HG02885 (cell line): ENCODE data around the gene KCNH2.

Source experiments
- ATAC-seq: cut with Tn5 transposase; IDR thresholded peaks from one replicate; pipeline ENCODE4 v1.9.1; 2021; ENCODE audit warnings: mild to moderate bottlenecking; ENCODE audit not compliant: unreplicated experiment, poor library complexity

The KCNH2 gene

DNA sequence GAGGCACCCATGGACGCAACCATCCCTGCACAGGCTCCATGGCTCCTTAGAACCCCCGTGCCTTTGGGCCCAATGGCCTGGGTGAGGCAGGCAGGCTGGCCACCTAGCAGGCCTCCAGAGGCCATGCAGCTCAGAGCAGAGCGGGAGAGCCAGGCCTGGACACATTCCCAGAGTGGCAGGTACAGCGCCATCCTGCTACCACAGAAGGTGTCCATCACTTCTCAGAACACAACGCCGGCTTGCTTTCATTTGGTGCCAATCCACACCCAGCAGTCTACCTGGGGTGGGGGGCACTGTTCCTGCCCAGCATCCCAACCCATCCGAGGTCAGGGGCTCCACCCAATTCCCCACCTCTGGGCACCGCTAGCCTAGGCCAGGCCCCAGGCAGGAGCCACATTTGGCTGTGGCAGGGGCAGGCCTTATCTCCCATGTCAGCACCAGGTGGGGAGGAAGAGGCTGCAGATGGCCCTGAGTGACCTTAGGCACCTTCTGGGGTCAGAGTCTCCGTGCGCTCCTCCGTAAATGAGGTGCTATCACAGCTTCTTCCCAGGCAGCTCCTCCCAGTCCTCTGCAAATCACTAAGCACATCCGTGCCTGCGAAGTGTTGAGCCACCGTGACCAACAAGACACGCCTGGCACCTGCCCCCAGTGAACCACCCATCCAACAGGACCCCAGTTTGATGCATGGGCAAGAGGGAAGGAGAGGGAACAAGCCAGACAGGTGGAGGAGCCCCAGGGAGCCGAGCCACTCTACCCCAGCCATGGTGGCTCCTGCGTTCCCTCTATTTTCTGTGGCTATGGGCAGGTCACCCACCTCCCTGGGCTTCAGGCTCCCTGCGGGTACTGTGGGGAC, 14.2 kb downstream of the KCNH2 start:
- ATAC-seq, result no peak

DNA sequence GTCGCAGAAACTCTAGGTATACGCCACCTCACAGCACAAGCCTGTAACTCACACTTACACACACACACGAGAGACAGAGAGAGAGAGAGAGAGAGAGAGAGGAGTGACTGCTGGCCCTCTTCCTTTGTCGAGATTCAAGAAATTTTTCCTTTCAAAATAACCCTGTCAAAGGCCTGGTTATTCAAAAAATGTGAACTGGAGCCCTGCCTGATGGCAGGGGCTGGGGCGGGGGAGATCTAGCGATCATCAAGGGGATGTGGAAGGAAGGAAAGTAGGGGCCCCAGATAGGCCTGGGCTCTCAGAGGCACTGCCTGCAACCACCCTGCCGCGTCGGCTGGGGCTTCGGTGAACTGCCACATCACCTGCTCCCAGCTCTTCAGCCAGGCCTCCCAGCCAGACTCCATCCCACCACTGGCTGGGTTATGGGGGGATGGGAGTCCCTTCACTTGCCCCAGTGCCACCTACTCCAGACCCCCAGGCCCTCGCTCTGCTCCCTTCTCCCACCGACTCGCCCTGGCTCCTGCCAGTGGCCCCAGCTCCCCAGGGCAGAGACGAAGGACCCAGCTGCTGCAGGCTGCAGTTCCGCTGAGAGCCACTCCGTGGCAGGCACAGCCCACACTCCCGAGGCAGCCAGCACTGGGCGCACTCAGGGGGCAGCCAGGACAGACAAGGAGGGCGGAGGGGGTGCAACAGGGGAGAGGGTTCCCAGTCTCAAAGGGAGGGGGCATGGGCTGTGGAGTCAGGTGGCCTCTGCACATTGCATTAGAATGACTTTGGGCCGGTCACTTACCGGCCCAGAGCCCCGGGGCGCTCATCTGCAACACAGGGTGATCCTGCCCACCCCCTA, 15.3 kb downstream of the KCNH2 start:
- ATAC-seq, result peak; percentile 89

DNA sequence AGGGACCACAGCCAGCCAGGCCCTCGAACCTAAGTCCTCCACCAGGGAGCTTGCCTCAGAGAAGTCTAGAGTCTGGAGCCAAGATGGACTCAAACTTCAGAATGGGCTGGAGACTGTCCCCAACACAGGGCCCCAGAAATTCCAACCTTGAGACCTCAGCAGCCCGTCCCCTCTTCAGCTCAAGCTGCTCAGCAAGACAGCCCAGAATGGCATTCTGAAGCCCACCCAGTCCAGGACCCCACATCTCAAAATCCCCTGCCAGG, 15.9 kb downstream of the KCNH2 start:
- no peak for ATAC-seq

GRCh38 chr7:150961510-150962289, 16.4 kb downstream of the KCNH2 start:
- ATAC-seq, result no peak

GRCh38 chr7:150959739-150960734, 18.1 kb downstream of the KCNH2 start:
- ATAC-seq, result no peak

DNA sequence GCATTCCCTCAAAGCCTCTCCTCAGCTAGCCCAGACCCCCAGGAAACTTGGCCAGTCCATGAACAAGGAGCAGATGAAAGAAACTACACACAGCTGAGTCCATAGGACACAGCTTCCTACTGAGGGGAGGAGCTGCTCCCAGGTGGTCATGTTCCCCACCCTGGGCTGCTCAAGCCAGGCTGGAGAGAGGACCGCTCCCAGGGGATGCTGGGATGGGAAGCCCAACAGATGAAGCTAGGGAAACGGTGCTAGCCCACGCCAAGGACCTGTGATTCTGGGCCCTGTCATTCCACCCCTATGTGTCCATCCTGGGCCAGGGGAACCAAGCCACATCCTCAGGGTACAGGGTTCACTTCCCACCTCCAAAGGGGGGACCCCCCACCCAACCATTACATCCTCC, 19.0 kb downstream of the KCNH2 start:
- no peak for ATAC-seq

- no peak for ATAC-seq
Observed at GRCh38 chr7:150958597-150958996, 19.5 kb downstream of the KCNH2 start.

GRCh38 chr7:150958062-150958552, 20.0 kb downstream of the KCNH2 start:
- no peak for ATAC-seq

DNA sequence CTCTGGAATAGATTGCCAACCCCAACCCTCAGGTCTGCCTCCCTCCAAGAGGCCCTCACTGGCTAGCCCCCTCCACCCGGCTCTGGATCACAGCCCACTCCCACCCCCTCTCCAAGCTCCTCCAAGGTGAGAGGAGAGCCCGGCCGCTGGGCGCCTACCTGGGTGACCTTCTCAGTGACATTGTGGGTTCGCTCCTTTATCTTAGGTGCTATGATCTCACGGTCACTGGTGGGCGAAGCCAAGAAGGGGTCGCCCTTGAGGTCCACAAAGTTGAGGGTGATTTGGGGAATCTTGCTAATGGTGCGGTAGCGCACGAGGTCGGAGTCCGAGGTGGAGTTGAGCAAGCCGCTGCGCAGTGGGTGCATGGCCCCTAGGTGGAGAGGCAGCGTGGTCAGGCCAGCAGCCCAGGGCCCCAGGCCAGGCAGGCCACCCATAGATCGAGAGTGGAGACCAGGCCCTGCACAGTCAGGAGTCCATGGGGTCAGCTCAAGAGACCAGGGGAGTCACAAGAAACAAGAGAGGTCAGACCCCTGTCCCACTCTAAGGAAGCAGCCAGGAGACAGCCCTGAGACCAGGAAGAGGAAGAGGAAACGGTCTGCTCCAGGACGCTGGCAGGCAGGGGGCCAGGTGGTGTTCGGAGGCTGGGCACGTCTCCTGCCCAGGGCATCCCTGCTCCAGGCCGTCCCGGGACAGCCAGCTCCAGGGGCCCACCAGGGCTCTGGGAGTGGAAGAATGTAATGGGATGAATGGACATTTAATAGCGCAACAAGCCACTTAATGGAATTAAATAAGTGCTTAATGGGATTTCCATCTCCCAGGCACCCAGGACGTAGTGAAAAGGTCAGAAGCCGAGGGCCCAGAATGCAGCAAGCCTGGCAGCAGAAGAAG, 20.7 kb downstream of the KCNH2 start:
- ATAC-seq, result no peak

DNA sequence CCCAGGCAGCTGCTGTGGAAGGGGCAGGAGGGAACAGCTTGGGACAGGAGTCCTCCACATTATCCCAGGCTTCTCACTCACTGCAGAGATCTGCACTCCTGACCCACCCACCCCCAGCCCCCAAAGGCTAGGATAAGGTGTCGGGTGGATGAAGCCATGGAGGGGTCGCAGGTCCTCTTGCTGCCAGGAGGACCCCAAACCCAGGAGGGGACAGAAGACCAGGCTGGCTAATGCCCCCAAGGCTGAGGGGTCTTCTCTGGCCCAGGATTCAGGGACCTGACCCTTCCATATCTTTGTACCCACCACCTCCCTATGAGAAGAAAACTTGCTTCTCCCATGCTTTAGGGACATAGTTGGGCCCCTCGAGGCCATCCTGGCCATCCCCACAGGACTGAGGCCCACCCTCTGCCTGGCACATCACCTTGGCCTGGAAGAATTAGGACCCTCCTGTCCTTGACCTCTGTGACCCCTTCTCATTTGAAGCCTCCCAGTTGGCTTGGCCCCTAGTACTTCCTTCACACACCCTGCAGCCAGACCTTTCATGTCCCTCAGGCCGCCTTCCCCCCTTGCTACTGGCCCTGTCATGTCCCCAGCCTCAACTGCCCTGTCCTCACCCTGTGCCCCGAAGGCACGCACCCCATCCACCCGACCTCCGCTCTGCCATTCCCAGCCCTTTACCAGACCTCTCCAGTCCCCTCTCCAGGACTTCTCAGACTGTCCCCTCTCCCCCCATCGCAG, 21.6 kb downstream of the KCNH2 start:
- ATAC-seq, result no peak

DNA sequence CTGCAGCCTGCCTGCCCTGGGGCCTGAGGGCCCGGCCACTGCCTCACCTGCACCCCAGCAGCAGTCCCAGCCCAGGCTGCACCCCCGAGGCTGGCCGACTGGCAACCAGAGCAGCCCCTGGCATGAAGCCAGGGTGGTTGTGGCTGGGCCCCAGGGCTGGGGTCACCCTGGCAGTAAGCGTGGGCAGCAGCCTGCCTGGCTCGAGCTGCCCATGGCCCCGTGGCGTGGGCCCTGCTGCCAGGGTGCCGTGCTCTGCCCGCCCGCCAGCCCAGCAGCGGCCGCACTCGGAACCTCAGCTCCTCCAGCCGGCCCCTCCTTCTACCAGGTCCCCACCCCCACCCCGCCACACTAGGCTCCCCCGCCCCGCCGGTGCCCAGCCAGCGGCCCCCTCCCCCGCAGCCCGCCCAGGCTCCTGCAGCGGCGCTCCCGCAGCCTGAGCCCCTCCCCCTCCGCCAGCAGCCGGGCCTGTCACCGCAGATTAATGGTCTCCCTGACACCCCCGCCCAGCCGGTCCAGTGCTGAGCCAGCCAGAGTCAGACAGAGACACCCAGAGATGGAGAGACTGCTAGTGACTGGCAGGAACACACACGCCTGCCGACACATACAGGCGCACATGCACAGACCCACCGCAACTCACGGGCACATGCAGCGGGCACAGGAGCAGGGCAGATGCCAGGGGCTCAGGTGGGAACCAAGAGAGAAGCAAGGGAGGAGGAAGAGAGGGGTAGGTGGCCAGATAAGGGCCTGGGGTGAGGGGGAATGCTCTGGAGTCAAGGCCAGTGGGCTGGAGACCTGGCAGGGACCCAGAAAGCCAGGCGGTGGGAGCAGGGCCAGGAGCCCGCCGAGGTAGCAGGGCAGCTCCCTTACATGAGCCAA, 22.4 kb downstream of the KCNH2 start:
- no peak for ATAC-seq

- ATAC-seq, result no peak
Observed at GRCh38 chr7:150954986-150955518, 23.1 kb downstream of the KCNH2 start.

DNA sequence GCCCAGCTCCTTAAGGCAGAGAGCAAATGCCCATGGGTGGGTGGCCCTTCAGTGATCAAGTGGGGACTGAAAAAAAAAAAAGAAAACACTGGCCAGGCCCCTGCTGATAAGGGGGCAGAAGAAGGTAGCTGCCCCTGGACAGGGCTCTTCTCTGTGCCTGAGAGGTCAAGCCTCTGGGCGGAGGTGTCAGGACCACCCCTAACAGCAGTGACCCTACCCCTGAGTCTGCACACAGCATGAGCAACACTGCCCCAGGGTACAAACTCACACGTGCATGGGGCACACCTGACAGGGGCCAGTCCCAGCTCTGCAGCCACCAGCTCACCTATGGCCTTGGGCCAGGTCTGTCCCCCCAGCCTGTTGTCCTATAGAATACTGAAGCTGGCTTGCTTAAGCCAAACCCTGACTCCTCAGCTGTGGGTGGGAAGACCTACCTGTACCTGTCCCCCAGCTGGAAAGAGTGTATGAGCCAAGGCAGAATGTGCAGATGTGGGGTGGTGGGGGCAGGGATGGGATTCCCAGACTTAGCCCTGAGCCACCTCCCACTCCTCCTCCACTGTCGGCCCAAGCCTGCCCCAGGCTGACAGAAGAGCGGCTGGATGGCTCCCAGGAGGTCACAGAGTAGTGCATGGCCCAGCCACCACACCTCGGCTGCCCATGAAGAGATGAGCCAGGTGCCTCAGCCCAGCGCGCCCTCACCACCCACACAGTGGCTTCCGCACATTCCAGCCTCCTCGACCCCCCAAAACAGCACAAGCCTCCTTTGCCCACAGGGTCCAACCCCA, 23.7 kb downstream of the KCNH2 start:
- no peak for ATAC-seq

GRCh38 chr7:150953061-150953997, 24.8 kb downstream of the KCNH2 start:
- ATAC-seq, result no peak
